ENCODE data around the gene MED13L. TPM values are rescaled to one million over a fixed set of nuclear protein-coding genes. Genes with fewer than 3 reads are reported as not detected.

MED13L gene
- total and polyA plus RNA-seq, 4 donors, result 7.9 to 94.0 (median 37.7) TPM

- TF ChIP-seq MAX (IDR thresholded peaks at IDR 0.05) (no peak), HNF4G (IDR thresholded peaks at IDR 0.05) (no peak), HNF4A (conservative IDR thresholded peaks at IDR 0.05) (no peak), JUND (IDR thresholded peaks at IDR 0.05) (no peak)
These were observed 43.3 kb upstream of the MED13L start (continued) for GRCh38 chr12:116320791-116321217.

- Histone ChIP-seq H3K27me3 (ENCODE audit: control insufficient read depth in 4 of 4, insufficient read depth in 4 of 4, low read length in 3 of 4) (no peaks in the 10 kb centered on the region), H3K4me3 (ENCODE audit: low read depth in 1 of 3, low read length in 3 of 3) (no peak overlapping the region), H3K9ac (ENCODE audit: low read depth in 1 of 2, low read length in 2 of 2) (no peak overlapping the region), H3K27ac (ENCODE audit: low read depth in 1 of 2, low read length in 2 of 2) (peak overlapping the region; percentile 1 to 72), H3K9me3 (ENCODE audit: control insufficient read depth in 4 of 4, low read length in 3 of 4) (no peaks in the 10 kb centered on the region), H3K4me1 (ENCODE audit: control insufficient read depth in 4 of 4, insufficient read depth in 4 of 4, low read length in 3 of 4) (peaks cover 0 to 3% (median 0%) of the 10 kb centered on the region in 4 donors), H3K36me3 (ENCODE audit: control insufficient read depth in 4 of 4, insufficient read depth in 3 of 4, low read depth in 1 of 4, low read length in 3 of 4) (no peaks in the 10 kb centered on the region)
- DNase-seq (ENCODE audit: low spot score), result no peak
- WGBS, result 65% methylated on average over 16 of the region's 16 CpGs
- no peak for TF ChIP-seq RXRA (IDR thresholded peaks at IDR 0.05)
- peak in 1 of 2 donors; percentile 12 for TF ChIP-seq RAD21 (IDR thresholded peaks at IDR 0.05)
- peak; percentile 33 to 50 for TF ChIP-seq JUND (IDR thresholded peaks at IDR 0.05)
- TF ChIP-seq NR2F2 (IDR thresholded peaks at IDR 0.05), result peak; percentile 90
These were observed 42.6 kb upstream of the MED13L start for GRCh38 chr12:116319898-116320621.

- no peak for TF ChIP-seq HNF4A (conservative IDR thresholded peaks at IDR 0.05)
These were observed 41.9 kb upstream of the MED13L start for GRCh38 chr12:116319233-116319897.

GRCh38 chr12:116318576-116319232 is 41.2 kb upstream of the MED13L start:
- Histone ChIP-seq H3K27me3 (ENCODE audit: control insufficient read depth in 4 of 4, insufficient read depth in 4 of 4, low read length in 3 of 4) (no peaks in the 10 kb centered on the region), H3K9me3 (ENCODE audit: control insufficient read depth in 4 of 4, low read length in 3 of 4) (no peaks in the 10 kb centered on the region), H3K36me3 (ENCODE audit: control insufficient read depth in 4 of 4, insufficient read depth in 3 of 4, low read depth in 1 of 4, low read length in 3 of 4) (no peaks in the 10 kb centered on the region), H3K4me1 (ENCODE audit: control insufficient read depth in 4 of 4, insufficient read depth in 4 of 4, low read length in 3 of 4) (peaks cover 0 to 11% (median 7%) of the 10 kb centered on the region in 4 donors), H3K4me3 (ENCODE audit: low read depth in 1 of 3, low read length in 3 of 3) (no peak overlapping the region), H3K9ac (ENCODE audit: low read depth in 1 of 2, low read length in 2 of 2) (no peak overlapping the region), H3K27ac (ENCODE audit: low read depth in 1 of 2, low read length in 2 of 2) (no peak overlapping the region)
- WGBS, result 91% methylated on average over 21 of the region's 21 CpGs
- DNase-seq (ENCODE audit: low spot score), result no peak
- TF ChIP-seq EGR1 (IDR thresholded peaks at IDR 0.05; ENCODE audit: low read depth in 2 of 2), result no peak
- TF ChIP-seq RAD21 (IDR thresholded peaks at IDR 0.05), result no peak
- TF ChIP-seq MAX (IDR thresholded peaks at IDR 0.05), result no peak
- TF ChIP-seq ATF3 (IDR thresholded peaks at IDR 0.05), result no peak
- TF ChIP-seq FOXA2 (IDR thresholded peaks at IDR 0.05), result no peak
- no peak for TF ChIP-seq JUND (IDR thresholded peaks at IDR 0.05)
- no peak for TF ChIP-seq HNF4G (IDR thresholded peaks at IDR 0.05)
- TF ChIP-seq HNF4A (conservative IDR thresholded peaks at IDR 0.05), result no peak

More at GRCh38 chr12:116319233-116319897, 41.9 kb upstream of the MED13L start:
- Histone ChIP-seq H3K9ac (ENCODE audit: low read depth in 1 of 2, low read length in 2 of 2) (no peak overlapping the region), H3K4me1 (ENCODE audit: control insufficient read depth in 4 of 4, insufficient read depth in 4 of 4, low read length in 3 of 4) (peaks cover 0 to 6% (median 5%) of the 10 kb centered on the region in 4 donors), H3K9me3 (ENCODE audit: control insufficient read depth in 4 of 4, low read length in 3 of 4) (no peaks in the 10 kb centered on the region), H3K36me3 (ENCODE audit: control insufficient read depth in 4 of 4, insufficient read depth in 3 of 4, low read depth in 1 of 4, low read length in 3 of 4) (no peaks in the 10 kb centered on the region), H3K27me3 (ENCODE audit: control insufficient read depth in 4 of 4, insufficient read depth in 4 of 4, low read length in 3 of 4) (no peaks in the 10 kb centered on the region), H3K4me3 (ENCODE audit: low read depth in 1 of 3, low read length in 3 of 3) (no peak overlapping the region), H3K27ac (ENCODE audit: low read depth in 1 of 2, low read length in 2 of 2) (peak overlapping the region; percentile 57 to 60)
- no peak for DNase-seq (ENCODE audit: low spot score)
- WGBS, result 86% methylated on average over 14 of the region's 14 CpGs
